Activated T-helper 17 cell treated with anti-CD3 and anti-CD28 coated beads, Interleukin-2, amount 50 U/mL, for 72 hours (primary cell): Measurements from ENCODE around the gene ARL2. TPM values are rescaled to one million over a fixed set of nuclear protein-coding genes. Genes with fewer than 3 reads are reported as not detected.
"Not testable (repeated sequence)": the region's sequence is repeated elsewhere in the genome, so short reads cannot be mapped to it uniquely, and the experiment has no call there.

Source experiments
- ATAC-seq: fragments of 150-1000 bp; cut with Tn5 transposase; replicated peaks from 2 replicates; pipeline ENCODE4 v1.10.0; 2021; ENCODE audit warnings: mild to moderate bottlenecking, moderate library complexity
- H3K27ac Mint-ChIP-seq: one replicate; pipeline ENCODE4 v1.8.0; 2022; ENCODE audit warnings: mixed read lengths
- H3K27me3 Mint-ChIP-seq: one replicate; pipeline ENCODE4 v1.8.0; 2022; ENCODE audit warnings: mixed read lengths
- H3K36me3 Mint-ChIP-seq: one replicate; pipeline ENCODE4 v1.8.0; 2022; ENCODE audit warnings: low read depth, mild to moderate bottlenecking, mixed read lengths
- H3K4me1 Mint-ChIP-seq: one replicate; pipeline ENCODE4 v1.8.0; 2022; ENCODE audit warnings: mixed read lengths
- H3K4me3 Mint-ChIP-seq: one replicate; pipeline ENCODE4 v1.8.0; 2022; ENCODE audit warnings: mild to moderate bottlenecking, mixed read lengths
- H3K9me3 Mint-ChIP-seq: one replicate; pipeline ENCODE4 v1.8.0; 2022; ENCODE audit warnings: mixed read lengths
- total RNA-seq, 2 donors: library from RNA; stranded (reverse); gene quantifications; one replicate each; pipeline ENCODE4 v1.2.3, GENCODE V29; 2022

Gene ARL2
- 10 to 100 TPM; 60.4 to 90.5 TPM for total RNA-seq

DNA sequence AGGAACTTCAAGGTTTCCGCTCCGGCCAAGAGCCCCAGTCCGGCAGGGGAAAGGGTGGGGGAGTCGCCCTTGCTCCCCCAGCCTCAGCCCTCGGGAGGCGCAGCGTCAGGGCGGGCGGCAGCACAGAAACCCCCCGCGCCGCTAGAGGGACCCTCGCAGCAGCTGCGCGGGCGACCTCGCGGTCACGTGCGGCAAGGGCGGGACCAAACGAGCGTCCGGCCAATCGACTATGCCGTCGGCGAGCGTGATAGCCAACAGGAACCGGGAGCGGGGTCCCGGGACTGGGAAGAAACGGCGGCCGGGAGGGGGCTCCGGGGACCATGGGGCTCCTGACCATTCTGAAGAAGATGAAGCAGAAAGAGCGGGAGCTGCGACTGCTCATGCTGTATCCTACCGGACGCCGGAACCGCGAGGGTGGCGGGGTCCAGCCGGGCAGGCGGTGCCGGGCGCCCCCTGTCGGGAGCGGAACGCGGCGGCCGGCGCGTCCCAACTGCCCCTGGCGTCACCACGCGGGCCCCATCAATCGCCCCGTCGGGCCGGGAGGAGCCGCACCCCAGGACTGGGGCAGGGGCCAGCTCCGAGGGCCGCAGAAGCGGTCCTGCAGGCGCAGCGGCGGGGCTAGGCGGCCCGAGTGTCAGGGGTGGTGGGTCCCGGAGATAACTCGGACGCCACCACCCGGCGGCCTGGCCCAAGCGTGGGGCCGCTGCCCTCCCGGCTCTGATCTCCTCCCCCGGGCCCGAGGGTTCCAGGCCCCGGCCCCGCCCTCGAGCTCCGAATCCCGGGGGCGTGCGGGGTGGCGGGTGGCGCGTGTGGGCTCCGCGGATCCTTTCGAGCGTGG, at the start of gene ARL2:
Gene ARL2, plus strand, starts transcription at position 273 of the 838 bp plus-strand sequence. Its CDS starts 48 bp downstream, at position 321.
- Mint-ChIP-seq H3K36me3 (peaks cover 10% of the 10 kb centered on the region), H3K27ac (peak within 1 kb of the TSS; percentile 94), H3K4me1 (peaks cover 21% of the 10 kb centered on the region), H3K27me3 (no peaks in the 10 kb centered on the region), H3K9me3 (no peaks in the 10 kb centered on the region), H3K4me3 (peak within 1 kb of the TSS; percentile 87)
- ATAC-seq: peak; percentile 82

DNA sequence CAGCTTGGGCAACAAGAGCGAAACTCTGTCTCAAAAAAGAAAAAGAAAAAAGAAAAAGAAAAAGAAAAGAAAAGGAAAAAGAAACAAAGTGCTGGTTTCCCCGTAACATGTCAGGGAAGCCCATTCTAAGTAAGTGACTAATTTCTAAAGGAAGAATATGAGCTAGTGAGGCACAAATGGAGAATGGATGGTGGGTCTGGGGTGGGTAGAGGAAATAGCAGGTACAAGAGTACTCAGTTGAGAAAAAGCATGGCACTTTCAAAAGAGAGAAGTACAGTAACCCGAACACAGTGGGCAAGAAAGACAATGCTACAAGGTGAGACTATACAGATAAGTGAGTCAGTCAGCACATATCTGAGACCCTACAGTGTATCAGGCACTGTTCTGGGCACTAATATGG, 46.6 kb upstream of the ARL2 start:
- Mint-ChIP-seq H3K27me3 (no peaks in the 10 kb centered on the region), H3K4me3 (peak overlapping the region; percentile 43), H3K36me3 (peaks cover 6% of the 10 kb centered on the region), H3K27ac (peak overlapping the region; percentile 75), H3K4me1 (peaks cover 33% of the 10 kb centered on the region), H3K9me3 (no peaks in the 10 kb centered on the region)
- peak; percentile 52 for ATAC-seq

DNA sequence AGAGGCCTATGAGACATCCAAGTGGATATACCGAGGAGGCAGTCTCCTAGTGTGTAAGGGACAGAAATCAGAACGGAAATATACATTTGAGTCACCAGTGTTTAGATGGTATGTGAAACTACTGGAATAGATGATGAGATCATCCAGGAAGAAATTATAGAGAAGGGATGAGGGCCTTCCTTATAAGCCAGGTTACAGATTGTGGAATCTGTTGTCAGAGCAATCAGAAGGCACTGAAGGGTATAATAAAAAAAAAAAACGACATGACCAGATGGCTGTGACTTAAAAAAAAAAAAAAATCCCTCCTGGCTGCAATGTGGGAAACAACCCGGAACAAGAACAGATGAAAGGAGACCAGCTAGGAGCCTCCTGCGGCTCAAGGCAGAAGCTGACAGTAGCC, 44.8 kb upstream of the ARL2 start:
- Mint-ChIP-seq H3K9me3 (no peaks in the 10 kb centered on the region), H3K4me3 (peak overlapping the region; percentile 28), H3K27me3 (no peaks in the 10 kb centered on the region), H3K27ac (peak overlapping the region; percentile 58), H3K4me1 (peaks cover 33% of the 10 kb centered on the region), H3K36me3 (peaks cover 6% of the 10 kb centered on the region)
- ATAC-seq: peak; percentile 57

DNA sequence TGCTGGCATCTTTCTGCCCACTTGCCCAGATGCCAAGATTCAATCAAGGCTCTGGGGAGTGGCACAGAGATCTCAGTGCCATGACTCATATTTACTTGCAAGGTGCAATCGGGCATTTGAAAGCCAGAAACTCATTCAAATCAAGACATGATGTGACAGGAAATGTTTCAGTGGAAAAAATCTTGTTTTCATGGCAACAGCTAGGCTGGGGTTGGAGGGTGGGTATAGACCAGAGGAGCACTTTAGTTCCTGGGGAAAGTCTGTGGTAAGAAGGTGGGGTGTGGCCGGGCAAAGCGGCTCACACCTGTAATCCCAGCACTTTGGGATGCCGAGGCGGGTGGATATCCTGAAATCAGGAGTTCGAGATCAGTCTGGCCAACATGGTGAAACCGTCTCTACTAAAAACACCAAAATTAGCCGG, 43.2 kb upstream of the ARL2 start:
- H3K36me3 Mint-ChIP-seq: peaks cover 6% of the 10 kb centered on the region
- no peaks in the 10 kb centered on the region for H3K27me3 Mint-ChIP-seq
- H3K4me3 Mint-ChIP-seq: peak overlapping the region; percentile 64
- ATAC-seq: peak; percentile 85
- H3K27ac Mint-ChIP-seq: peak overlapping the region; percentile 88
- no peaks in the 10 kb centered on the region for H3K9me3 Mint-ChIP-seq
- H3K4me1 Mint-ChIP-seq: peaks cover 33% of the 10 kb centered on the region

DNA sequence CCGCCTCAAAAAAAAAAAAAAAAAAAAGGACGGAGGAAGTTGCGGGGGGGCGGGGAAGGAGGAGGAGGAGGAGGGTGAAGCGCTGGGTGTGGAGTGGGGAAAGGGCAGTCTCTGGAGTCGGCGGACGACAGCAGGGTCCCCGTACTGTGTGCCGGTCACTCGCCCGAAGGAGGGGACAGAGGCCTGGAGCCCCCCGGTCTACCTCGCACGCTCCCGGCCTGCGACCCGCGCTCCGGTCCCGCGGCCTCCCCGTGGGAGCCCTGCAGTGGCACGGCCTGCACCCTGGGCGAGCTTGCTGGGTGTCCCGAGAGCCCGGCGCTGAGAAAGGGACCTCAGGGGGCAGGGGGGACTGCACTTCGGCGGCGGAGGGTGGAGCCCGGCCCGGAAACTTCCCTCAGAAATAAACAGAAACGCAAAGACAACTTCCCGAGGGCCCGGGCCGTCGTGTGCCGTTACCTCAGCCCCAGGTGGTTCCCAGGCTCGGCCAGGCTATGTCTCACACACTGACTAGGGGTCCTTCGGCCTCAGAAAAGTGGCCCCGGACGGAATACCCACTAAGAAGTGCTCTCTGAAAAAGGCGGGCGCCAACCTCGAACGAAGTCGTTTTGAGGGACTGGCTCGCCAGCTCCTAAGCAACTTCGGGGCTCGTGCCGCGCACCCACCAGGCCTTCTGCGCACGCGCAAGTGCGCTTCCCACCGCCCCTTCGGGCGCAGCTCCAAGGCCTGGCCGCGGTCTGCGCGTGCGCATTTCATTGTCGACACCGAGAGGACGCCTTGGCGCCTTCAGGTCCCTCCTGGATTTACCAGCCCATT, 42.3 kb upstream of the ARL2 start, which contains the start of gene MAJIN:
Gene MAJIN, minus strand, starts transcription at position 688 of the 813 bp plus-strand sequence. CDS start 12,703 bp downstream, outside the sequence.
- Mint-ChIP-seq H3K27me3 (no peaks in the 10 kb centered on the region), H3K9me3 (no peaks in the 10 kb centered on the region), H3K4me1 (peaks cover 33% of the 10 kb centered on the region), H3K4me3 (peak within 1 kb of the TSS; percentile 64), H3K36me3 (peaks cover 6% of the 10 kb centered on the region), H3K27ac (peak within 1 kb of the TSS; percentile 88)
- peak; percentile 14 for ATAC-seq

DNA sequence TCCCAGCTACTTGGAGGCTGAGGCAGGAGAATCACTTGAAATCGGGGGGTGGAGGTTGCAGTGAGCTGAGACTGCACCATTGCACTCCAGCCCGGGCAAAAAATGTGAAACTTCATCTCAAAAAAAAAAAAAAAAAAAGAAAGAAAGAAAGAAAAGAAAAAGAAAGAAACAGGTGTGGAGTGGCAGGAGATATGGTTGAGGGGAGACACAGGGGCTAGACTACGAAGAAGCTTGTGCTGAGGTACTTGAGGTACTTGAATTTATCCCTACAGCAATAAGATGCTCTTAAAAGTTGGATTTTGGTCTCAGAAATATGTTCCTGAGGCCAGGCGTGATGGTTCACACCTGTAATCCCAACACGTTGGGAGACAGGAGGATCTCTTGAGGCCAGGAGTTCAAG, 39.8 kb upstream of the ARL2 start:
- no peak for ATAC-seq
- peaks cover 15% of the 10 kb centered on the region for H3K4me1 Mint-ChIP-seq
- H3K4me3 Mint-ChIP-seq: no peak overlapping the region
- H3K27me3 Mint-ChIP-seq: no peaks in the 10 kb centered on the region
- H3K27ac Mint-ChIP-seq: no peak overlapping the region
- H3K36me3 Mint-ChIP-seq: peaks cover 6% of the 10 kb centered on the region
- H3K9me3 Mint-ChIP-seq: no peaks in the 10 kb centered on the region

DNA sequence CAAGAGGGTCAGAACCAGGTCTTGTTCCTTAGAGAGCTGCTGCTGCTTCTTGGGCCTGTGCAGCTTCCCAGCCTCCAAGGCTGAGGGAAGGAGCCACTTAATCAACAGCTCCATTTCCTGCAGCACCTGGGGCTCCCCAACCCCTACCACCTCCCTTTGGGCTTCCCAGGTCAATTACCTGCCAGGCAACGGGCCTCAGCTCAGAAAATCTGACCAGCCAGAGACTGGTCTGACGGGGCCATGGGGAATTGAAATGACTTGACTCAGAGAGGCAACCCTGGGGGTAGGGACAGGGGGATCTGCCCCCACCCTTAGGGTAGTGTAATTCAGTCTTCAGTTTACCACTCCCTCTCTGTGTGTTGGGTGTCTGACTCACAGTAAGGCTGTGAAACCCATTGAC, 37.3 kb upstream of the ARL2 start:
- Mint-ChIP-seq H3K4me3 (no peak overlapping the region), H3K27ac (no peak overlapping the region), H3K27me3 (no peaks in the 10 kb centered on the region), H3K36me3 (no peaks in the 10 kb centered on the region), H3K9me3 (no peaks in the 10 kb centered on the region), H3K4me1 (no peaks in the 10 kb centered on the region)
- ATAC-seq: no peak

DNA sequence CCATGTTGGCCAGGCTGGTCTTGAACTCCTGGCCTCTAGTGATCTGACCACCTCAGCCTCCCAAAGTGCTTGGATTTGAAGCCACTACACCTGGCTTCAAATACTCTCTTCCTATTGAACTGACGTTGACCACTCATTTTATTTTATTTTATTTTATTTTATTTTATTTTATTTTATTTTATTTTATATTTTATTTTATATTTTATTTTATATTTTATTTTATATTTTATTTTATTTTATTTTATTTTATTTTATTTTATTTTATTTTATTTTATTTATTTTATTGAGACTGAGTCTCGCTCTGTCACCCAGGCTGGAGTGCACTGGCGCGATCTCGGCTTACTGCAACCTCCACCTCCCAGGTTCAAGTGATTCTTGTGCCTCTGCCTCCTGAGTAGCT, 30.6 kb upstream of the ARL2 start:
- not testable (repeated sequence) for ATAC-seq, H3K27me3 Mint-ChIP-seq, H3K4me3 Mint-ChIP-seq, H3K36me3 Mint-ChIP-seq, H3K4me1 Mint-ChIP-seq, H3K9me3 Mint-ChIP-seq, H3K27ac Mint-ChIP-seq

DNA sequence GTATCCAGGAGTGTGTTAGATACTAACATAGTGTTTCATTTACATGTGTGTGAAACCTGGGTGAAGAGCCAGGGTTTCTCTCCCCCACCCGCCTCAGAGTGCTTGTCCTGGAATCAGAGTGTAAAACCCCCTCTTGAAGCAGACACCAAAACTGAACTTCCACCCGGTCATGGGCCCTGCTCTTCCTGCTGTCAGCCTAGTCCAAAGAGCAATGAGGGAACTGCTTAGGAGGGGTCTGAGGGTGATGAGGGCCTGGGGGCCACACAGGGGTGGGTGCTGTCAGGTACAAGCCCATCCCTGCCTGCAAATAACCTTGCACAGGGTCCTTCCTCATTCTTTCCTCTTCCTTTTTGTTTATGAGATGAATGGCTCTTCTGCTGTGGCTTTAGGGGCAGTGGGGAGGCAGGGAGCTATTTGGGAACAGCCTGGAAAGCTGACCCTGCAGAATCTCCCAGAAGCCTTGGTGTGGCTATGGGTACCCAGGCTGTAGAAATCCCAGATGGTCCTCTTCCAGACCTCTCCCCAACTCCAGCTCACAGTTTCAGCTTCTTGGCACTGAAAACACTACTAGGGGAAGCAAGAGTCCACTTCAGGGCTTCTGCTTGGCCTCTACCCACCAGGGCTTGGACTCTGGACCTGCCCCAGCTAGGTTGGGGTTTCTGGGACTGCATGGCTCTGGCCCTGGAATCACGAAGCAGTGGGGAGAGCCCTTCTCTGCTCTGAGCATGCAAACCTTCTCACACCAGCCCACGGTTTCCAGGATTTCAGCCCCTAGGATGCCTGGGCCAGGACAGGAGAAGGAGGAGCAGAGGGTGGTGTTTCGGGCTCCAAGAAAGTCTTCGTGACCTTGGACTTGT, 25.7 kb upstream of the ARL2 start:
- peak overlapping the region; percentile 73 for H3K27ac Mint-ChIP-seq
- peaks cover 4% of the 10 kb centered on the region for H3K27me3 Mint-ChIP-seq
- no peaks in the 10 kb centered on the region for H3K36me3 Mint-ChIP-seq
- peaks cover 11% of the 10 kb centered on the region for H3K4me1 Mint-ChIP-seq
- ATAC-seq: no peak
- H3K4me3 Mint-ChIP-seq: peak overlapping the region; percentile 27
- no peaks in the 10 kb centered on the region for H3K9me3 Mint-ChIP-seq

DNA sequence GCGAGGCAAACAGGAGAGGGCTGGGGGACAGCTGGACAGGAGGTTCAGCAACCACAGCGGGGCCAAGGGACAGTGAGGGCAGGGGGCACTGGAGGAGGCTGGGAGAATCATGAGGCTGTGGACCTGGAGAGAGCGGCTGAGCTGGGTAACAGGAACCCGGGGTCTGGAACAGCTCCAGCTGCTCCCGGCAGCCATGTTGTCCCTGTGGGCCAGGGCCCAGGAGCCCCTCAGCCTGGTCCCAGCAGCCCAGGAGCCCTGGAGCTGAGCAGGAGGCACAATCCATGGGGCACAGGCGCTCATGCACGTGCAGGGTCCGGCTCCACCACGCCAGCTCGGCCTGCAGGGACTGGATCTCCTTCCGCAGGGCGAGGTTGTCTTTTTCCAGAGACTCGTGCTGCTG, 24.5 kb upstream of the ARL2 start:
- Mint-ChIP-seq H3K27ac (peak overlapping the region; percentile 73), H3K4me3 (peak overlapping the region; percentile 27), H3K36me3 (no peaks in the 10 kb centered on the region), H3K4me1 (peaks cover 11% of the 10 kb centered on the region), H3K9me3 (no peaks in the 10 kb centered on the region), H3K27me3 (peaks cover 4% of the 10 kb centered on the region)
- ATAC-seq: no peak

DNA sequence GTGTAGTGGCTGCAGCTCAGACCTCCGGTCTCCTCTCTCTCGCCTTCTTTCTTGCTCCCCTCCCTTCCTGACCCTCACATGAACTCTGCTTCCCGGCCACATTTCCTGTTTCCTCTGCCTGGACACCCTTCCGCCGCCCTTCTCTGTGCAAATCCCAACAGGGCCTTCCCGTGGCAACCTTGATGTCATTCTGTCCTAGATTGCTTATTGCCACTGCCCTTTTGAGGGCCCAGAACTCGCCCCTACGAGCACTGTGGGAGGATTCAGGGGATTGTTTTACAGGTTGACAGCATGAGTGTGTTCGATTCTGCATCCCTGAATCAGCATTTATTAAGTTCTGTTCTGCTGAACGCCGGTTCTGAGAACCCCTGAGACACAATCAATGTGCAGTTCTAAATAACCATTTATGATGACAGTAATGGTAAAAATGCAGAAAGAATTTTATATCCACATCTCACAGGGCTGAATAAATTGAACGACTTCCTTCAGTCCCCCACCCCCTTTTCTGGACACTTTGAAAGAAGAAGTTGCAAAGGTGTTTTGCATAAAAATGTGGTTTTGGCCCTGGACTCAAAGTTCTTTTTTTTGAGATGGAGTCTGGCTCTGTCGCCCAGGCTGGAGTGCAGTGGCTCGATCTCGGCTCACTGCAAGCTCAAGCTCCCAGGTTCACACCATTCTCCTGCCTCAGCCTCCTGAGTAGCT, 23.6 kb upstream of the ARL2 start:
- H3K4me3 Mint-ChIP-seq: peak overlapping the region; percentile 74
- H3K4me1 Mint-ChIP-seq: peaks cover 7% of the 10 kb centered on the region
- peak overlapping the region; percentile 89 for H3K27ac Mint-ChIP-seq
- ATAC-seq: peak; percentile 26
- no peaks in the 10 kb centered on the region for H3K27me3 Mint-ChIP-seq
- no peaks in the 10 kb centered on the region for H3K9me3 Mint-ChIP-seq
- H3K36me3 Mint-ChIP-seq: no peaks in the 10 kb centered on the region

DNA sequence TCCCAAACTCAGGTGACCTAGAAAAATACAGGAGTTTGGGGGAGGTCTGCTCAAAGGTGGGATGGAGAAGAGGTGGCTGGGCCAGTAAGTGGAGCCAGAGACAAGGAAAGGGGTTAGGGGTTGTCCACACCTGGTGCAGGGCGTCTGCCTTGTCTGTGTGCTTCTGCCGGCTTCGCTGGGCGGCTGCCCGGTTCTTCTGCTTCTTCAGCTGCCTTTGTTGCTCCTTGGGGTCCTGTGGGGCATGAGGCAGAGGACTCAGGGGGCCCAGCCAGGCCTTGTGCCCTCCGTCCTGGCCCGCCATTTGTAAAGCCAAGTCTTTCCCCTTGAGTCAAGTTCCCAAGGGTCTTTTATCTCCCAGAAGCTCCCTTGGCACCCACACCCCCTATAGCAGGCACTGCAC, 19.6 kb upstream of the ARL2 start:
- peaks cover 16% of the 10 kb centered on the region for H3K4me1 Mint-ChIP-seq
- no peak overlapping the region for H3K27ac Mint-ChIP-seq
- no peak for ATAC-seq
- H3K36me3 Mint-ChIP-seq: no peaks in the 10 kb centered on the region
- no peak overlapping the region for H3K4me3 Mint-ChIP-seq
- H3K9me3 Mint-ChIP-seq: no peaks in the 10 kb centered on the region
- H3K27me3 Mint-ChIP-seq: no peaks in the 10 kb centered on the region

DNA sequence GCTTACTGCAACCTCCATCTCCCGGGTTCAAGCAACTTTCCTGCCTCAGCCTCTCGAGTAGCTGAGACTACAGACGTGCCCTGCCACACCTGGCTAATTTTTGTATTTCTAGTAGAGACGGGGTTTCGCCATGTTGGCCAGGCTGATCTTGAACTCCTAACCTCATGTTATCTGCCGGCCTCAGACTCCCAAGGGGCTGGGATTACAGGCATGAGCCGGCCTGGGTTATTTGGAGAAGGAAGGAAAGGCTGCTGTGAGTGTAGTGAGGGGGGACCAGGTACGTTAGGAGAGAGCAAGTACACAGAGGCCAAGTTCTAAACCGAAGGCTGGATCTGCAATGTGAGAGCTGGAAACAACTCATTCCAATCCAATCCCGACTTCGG, 17.6 kb upstream of the ARL2 start:
- Mint-ChIP-seq H3K9me3 (no peaks in the 10 kb centered on the region), H3K4me1 (peaks cover 9% of the 10 kb centered on the region), H3K36me3 (no peaks in the 10 kb centered on the region), H3K4me3 (no peak overlapping the region), H3K27ac (peak overlapping the region; percentile 66), H3K27me3 (no peaks in the 10 kb centered on the region)
- no peak for ATAC-seq
